ENCODE measurements around the gene MBTPS1.
A peak's percentile ranks its signal among the peaks of the same experiment; 100 is the strongest.

The MBTPS1 gene

GRCh38 chr16:84090211-84090610 lies 26.5 kb downstream of the MBTPS1 start:
- Histone ChIP-seq H3K27me3 (ENCODE audit: insufficient read depth, low read depth) (no peaks in the 10 kb centered on the region), H3K79me2 (ENCODE audit: insufficient read depth, low read depth) (no peaks in the 10 kb centered on the region), H2AFZ (ENCODE audit: low read depth) (no peak overlapping the region), H3K36me3 (ENCODE audit: insufficient read depth) (peaks cover 6% of the 10 kb centered on the region; the same call in 1 of the 2 replicates), H3K4me2 (peak overlapping the region; percentile 91; the same call in 1 of the 2 replicates), H3K4me1 (ENCODE audit: low read depth, poor library complexity, severe bottlenecking) (peaks cover 70% of the 10 kb centered on the region), H3K9ac (no peak overlapping the region), H3K27ac (peak overlapping the region; percentile 68; the same call in 1 of the 2 replicates), H4K20me1 (ENCODE audit: insufficient read depth) (no peaks in the 10 kb centered on the region), H3K4me3 (IDR thresholded peaks at IDR 0.05; ENCODE audit: insufficient read depth, low read depth, low read length) (no peak overlapping the region)
- no peak for TF ChIP-seq CTCF (conservative IDR thresholded peaks at IDR 0.05; ENCODE audit: low read depth, low read length)

GRCh38 chr16:84088695-84089395 lies 27.9 kb downstream of the MBTPS1 start:
- peak; percentile 51; the same call in 1 of the 2 replicates for TF ChIP-seq CTCF (conservative IDR thresholded peaks at IDR 0.05; ENCODE audit: low read depth, low read length)
- Histone ChIP-seq H3K4me3 (IDR thresholded peaks at IDR 0.05; ENCODE audit: insufficient read depth, low read depth, low read length) (no peak overlapping the region), H4K20me1 (ENCODE audit: insufficient read depth) (no peaks in the 10 kb centered on the region), H2AFZ (ENCODE audit: low read depth) (no peak overlapping the region), H3K36me3 (ENCODE audit: insufficient read depth) (peaks cover 6% of the 10 kb centered on the region; the same call in 1 of the 2 replicates), H3K4me2 (peak overlapping the region; percentile 91), H3K9ac (peak overlapping the region; percentile 25; the same call in 1 of the 2 replicates), H3K27ac (peak overlapping the region; percentile 68), H3K27me3 (ENCODE audit: insufficient read depth, low read depth) (no peaks in the 10 kb centered on the region), H3K4me1 (ENCODE audit: low read depth, poor library complexity, severe bottlenecking) (peaks cover 79% of the 10 kb centered on the region), H3K79me2 (ENCODE audit: insufficient read depth, low read depth) (no peaks in the 10 kb centered on the region)

- peaks cover 79% of the 10 kb centered on the region for H3K4me1 ChIP-seq (ENCODE audit: low read depth, poor library complexity, severe bottlenecking)
- H2AFZ ChIP-seq (ENCODE audit: low read depth) = no peak overlapping the region
- H3K27me3 ChIP-seq (ENCODE audit: insufficient read depth, low read depth) = no peaks in the 10 kb centered on the region
- no peaks in the 10 kb centered on the region; the same call in 1 of the 2 replicates for H4K20me1 ChIP-seq (ENCODE audit: insufficient read depth)
- peak overlapping the region; percentile 91 for H3K4me2 ChIP-seq
- H3K9ac ChIP-seq = peak overlapping the region; percentile 25; the same call in 1 of the 2 replicates
- H3K36me3 ChIP-seq (ENCODE audit: insufficient read depth) = peaks cover 5% of the 10 kb centered on the region; the same call in 1 of the 2 replicates
- peak overlapping the region; percentile 68 for H3K27ac ChIP-seq
- H3K4me3 ChIP-seq (IDR thresholded peaks at IDR 0.05; ENCODE audit: insufficient read depth, low read depth, low read length) = no peak overlapping the region
- H3K79me2 ChIP-seq (ENCODE audit: insufficient read depth, low read depth) = no peaks in the 10 kb centered on the region
- no peak for TF ChIP-seq CTCF (conservative IDR thresholded peaks at IDR 0.05; ENCODE audit: low read depth, low read length)
Observed at GRCh38 chr16:84087466-84088151, 29.1 kb downstream of the MBTPS1 start.

GRCh38 chr16:84087001-84087400 lies 29.7 kb downstream of the MBTPS1 start:
- H3K36me3 ChIP-seq (ENCODE audit: insufficient read depth) = no peaks in the 10 kb centered on the region
- H3K79me2 ChIP-seq (ENCODE audit: insufficient read depth, low read depth) = no peaks in the 10 kb centered on the region
- H2AFZ ChIP-seq (ENCODE audit: low read depth) = no peak overlapping the region
- TF ChIP-seq CTCF (conservative IDR thresholded peaks at IDR 0.05; ENCODE audit: low read depth, low read length) = no peak
- no peaks in the 10 kb centered on the region for H3K27me3 ChIP-seq (ENCODE audit: insufficient read depth, low read depth)
- H3K4me1 ChIP-seq (ENCODE audit: low read depth, poor library complexity, severe bottlenecking) = peaks cover 73% of the 10 kb centered on the region
- no peak overlapping the region for H3K27ac ChIP-seq
- no peak overlapping the region for H3K4me3 ChIP-seq (IDR thresholded peaks at IDR 0.05; ENCODE audit: insufficient read depth, low read depth, low read length)
- H3K9ac ChIP-seq = no peak overlapping the region; the same call in 1 of the 2 replicates
- peak overlapping the region; percentile 91 for H3K4me2 ChIP-seq
- no peaks in the 10 kb centered on the region; the same call in 1 of the 2 replicates for H4K20me1 ChIP-seq (ENCODE audit: insufficient read depth)

All from KMS-11 (cell line).